Nephron (organoid): Measurements from ENCODE around the gene ZNF423.

Source experiments
- H3K27ac Mint-ChIP-seq, 3 experiments: 2 replicates each; pipeline ENCODE4 v1.8.0; 2020; ENCODE audit warnings: mixed read lengths in 3 of 3, mild to moderate bottlenecking in 2 of 3, moderate library complexity in 1 of 3
- H3K27me3 Mint-ChIP-seq: 2 replicates; pipeline ENCODE4 v1.8.0; 2021; ENCODE audit warnings: low read depth, mild to moderate bottlenecking, moderate library complexity, mixed read lengths
- H3K36me3 Mint-ChIP-seq: 2 replicates; pipeline ENCODE4 v1.8.0; 2020; ENCODE audit warnings: low read depth, mixed read lengths
- H3K4me1 Mint-ChIP-seq: 2 replicates; pipeline ENCODE4 v1.8.0; 2020; ENCODE audit warnings: mixed read lengths
- H3K4me3 Mint-ChIP-seq, 3 experiments: 2 replicates each; pipeline ENCODE4 v1.8.0; 2020; ENCODE audit warnings: mild to moderate bottlenecking in 3 of 3, mixed read lengths in 3 of 3, moderate library complexity in 2 of 3
- H3K9me3 Mint-ChIP-seq: 2 replicates; pipeline ENCODE4 v1.8.0; 2020; ENCODE audit warnings: mixed read lengths
- TF ChIP-seq, protein P1 (sequence below), 3 experiments: fragments of 200-600 bp; sonication (generic); IDR thresholded peaks; one replicate each; pipeline ENCODE4 v1.5.0; 2021; ENCODE audit warnings: antibody characterized with exemption in 3 of 3; ENCODE audit not compliant: unreplicated experiment in 3 of 3

The ZNF423 gene

DNA sequence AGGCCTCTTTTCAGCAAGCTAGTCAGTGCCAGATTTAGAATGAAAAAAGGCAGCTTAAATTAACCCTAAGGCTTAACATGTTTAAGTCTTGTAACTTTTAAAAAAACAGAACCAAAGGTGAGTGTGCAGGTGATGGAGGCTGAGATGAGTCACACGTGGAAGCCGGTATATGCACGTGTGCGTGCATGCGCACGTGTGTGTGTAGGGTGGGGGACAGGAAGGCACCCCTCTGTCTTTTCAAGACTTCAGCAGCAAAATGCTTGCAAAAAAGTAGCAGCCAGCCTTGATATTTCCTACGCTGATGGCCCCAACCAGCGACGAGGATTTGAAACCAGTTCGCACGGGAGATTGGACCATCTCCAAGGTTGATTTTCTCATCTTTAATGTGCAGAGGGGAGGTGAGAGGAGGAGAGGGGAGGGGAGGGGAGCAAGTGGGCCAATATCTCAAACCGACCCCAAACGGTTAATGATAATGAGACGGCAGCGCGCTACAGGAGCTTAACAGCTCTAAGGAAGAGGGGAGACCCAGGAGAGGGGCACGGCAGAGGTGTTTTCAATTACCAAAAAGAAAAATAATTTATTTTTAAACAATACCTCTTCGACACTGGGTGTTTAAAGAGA is 154.7 kb downstream of the ZNF423 start:
- peaks cover 4% of the 10 kb centered on the region for H3K36me3 Mint-ChIP-seq
- peak overlapping the region; percentile 93 to 98 (median 98) for H3K27ac Mint-ChIP-seq
- H3K4me1 Mint-ChIP-seq, result peaks cover 93% of the 10 kb centered on the region
- peak overlapping the region; percentile 68 to 81 (median 75) for H3K4me3 Mint-ChIP-seq
- TF ChIP-seq, protein P1, sequence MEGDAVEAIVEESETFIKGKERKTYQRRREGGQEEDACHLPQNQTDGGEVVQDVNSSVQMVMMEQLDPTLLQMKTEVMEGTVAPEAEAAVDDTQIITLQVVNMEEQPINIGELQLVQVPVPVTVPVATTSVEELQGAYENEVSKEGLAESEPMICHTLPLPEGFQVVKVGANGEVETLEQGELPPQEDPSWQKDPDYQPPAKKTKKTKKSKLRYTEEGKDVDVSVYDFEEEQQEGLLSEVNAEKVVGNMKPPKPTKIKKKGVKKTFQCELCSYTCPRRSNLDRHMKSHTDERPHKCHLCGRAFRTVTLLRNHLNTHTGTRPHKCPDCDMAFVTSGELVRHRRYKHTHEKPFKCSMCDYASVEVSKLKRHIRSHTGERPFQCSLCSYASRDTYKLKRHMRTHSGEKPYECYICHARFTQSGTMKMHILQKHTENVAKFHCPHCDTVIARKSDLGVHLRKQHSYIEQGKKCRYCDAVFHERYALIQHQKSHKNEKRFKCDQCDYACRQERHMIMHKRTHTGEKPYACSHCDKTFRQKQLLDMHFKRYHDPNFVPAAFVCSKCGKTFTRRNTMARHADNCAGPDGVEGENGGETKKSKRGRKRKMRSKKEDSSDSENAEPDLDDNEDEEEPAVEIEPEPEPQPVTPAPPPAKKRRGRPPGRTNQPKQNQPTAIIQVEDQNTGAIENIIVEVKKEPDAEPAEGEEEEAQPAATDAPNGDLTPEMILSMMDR (IDR thresholded peaks at IDR 0.05; ENCODE audit: unreplicated experiment in 3 of 3), result no peak
- no peaks in the 10 kb centered on the region for H3K27me3 Mint-ChIP-seq
- H3K9me3 Mint-ChIP-seq, result no peaks in the 10 kb centered on the region

DNA sequence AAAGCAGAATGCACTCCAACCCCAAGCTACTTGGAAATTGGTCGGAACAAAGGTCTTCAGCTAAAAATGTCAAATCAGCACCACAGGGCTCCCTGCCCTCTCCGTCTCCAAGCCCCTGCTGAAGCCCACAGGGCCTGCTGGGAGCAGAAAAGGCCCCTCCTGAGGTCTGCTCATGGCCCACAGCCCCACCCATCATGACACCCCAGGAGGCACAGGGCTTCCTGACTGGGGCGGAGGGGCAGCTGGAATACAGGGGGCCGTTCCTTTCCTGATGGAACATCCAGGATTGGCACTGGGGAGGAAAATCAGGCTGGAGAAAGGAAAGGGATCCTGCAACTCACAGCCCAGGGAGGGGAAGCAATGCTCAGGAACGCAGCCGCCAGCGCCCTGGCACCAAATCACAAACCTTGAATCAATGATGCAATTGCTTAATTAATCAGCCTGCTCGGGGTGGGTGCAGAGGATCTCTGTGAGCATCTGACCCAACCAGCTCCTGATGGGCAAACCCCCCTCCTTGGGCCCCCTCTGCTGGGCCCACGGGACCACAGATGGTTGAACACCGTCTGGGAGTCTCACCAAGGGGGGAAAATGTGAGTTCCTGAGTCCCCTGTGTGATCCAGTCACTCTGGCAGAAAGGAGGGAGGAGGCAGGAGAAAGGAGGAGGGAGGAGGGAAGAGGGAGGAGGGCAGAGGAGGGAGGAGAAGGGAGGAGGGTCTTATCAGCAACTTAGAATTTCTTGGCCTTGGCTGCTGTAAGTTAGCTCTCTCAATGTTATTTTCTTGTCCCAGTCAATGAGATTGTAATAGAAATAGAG is 155.5 kb downstream of the ZNF423 start:
- TF ChIP-seq, protein P1 (IDR thresholded peaks at IDR 0.05; ENCODE audit: unreplicated experiment in 3 of 3), result no peak
- H3K27me3 Mint-ChIP-seq, result no peaks in the 10 kb centered on the region
- peak overlapping the region; percentile 93 to 98 (median 98) for H3K27ac Mint-ChIP-seq

DNA sequence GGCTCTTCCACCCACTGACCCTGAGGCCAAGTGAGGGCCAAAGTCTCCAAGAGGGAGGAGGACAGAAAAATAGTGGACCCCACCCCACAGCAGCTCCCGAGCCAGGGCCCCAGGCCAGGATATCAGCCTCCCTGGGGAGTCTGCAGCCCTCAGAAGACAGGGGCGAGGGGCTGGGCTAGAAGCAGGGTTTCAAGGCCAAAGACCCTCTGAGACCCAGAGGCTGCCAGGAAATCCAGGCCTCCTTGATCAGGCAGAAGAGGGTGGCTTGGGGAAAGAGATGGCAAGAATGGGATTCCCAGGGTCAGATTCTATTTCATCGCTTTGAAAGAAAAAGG is 156.1 kb downstream of the ZNF423 start:
- H3K36me3 Mint-ChIP-seq, result no peaks in the 10 kb centered on the region
- TF ChIP-seq, protein P1 (IDR thresholded peaks at IDR 0.05; ENCODE audit: unreplicated experiment in 3 of 3), result no peak
- no peaks in the 10 kb centered on the region for H3K27me3 Mint-ChIP-seq
- H3K4me1 Mint-ChIP-seq, result peaks cover 86% of the 10 kb centered on the region
- H3K27ac Mint-ChIP-seq, result peak overlapping the region; percentile 93 to 98 (median 98)
- no peaks in the 10 kb centered on the region for H3K9me3 Mint-ChIP-seq
- peak overlapping the region; percentile 64 to 75 (median 68) for H3K4me3 Mint-ChIP-seq

More for the DNA sequence above, 155.5 kb downstream of the ZNF423 start:
- Mint-ChIP-seq H3K4me3 (peak overlapping the region; percentile 68 to 81 (median 75)), H3K4me1 (peaks cover 92% of the 10 kb centered on the region), H3K9me3 (no peaks in the 10 kb centered on the region), H3K36me3 (peaks cover 3% of the 10 kb centered on the region)

DNA sequence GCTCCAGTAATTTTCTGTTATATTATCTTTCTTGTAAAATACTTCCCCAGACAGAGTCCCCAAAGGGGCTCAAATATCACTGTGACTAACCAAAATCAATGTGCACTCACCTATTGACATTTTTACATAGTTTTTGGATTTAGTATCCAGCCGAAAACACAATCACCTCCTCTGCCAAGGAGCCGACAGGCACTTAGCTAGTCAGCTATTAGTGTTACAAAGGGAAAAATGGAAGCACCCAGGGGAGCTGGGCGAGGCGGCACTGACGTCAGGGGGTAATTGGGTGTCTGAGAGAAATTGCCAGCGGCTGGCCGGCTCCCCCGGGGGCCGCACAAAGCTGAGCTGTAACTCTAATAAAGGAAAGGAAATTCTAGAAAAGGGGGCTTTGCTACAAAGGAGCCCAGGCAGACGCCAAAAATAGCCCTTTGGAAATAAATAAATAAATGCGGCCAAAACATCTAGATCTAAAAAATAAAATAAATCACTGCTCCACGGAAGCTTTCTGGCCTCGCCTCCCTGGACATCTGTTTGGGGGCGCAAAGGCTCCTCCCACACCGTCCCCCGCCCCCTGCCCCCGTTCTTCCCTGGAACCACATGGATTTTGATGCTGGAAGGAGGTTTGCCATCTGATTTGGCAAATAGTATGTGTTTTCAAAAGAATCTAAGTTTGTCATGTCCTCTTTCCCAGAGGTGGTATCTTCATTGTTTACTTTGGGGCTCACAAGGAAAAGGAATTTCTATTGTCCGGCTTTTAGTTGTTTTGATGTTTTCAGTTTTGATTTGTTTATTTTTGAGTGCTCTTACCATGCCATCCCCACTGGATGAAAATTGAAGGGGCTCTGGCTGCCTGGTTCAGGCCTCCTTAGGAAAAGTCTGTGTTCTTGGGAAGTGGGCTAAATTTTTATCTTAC is 156.7 kb downstream of the ZNF423 start:
- peaks cover 88% of the 10 kb centered on the region for H3K4me1 Mint-ChIP-seq
- H3K27me3 Mint-ChIP-seq, result no peaks in the 10 kb centered on the region
- no peaks in the 10 kb centered on the region for H3K9me3 Mint-ChIP-seq
- H3K4me3 Mint-ChIP-seq, result peak overlapping the region; percentile 64 to 75 (median 68)
- peak overlapping the region; percentile 93 to 98 (median 98) for H3K27ac Mint-ChIP-seq
- no peaks in the 10 kb centered on the region for H3K36me3 Mint-ChIP-seq
- TF ChIP-seq, protein P1 (IDR thresholded peaks at IDR 0.05; ENCODE audit: unreplicated experiment in 3 of 3), result no peak

DNA sequence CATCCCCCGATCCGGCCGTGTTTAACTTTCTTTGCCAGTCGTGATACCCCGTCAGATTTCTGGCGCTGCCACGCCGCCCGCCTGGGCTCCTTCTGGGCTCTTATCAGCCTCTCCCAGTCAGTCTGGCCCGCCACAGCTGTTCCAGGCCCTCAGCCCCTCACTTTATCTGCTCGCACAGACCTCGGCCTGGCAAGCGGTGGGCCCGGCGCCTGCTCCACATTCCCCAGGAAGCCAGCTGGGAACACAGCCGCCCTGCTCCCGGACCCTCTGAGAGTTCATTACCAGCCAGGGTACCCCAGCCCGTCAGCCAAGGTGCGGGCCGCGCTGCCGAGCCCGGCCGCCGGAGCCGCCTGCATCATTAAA is 157.5 kb downstream of the ZNF423 start:
- Mint-ChIP-seq H3K9me3 (no peaks in the 10 kb centered on the region), H3K36me3 (no peaks in the 10 kb centered on the region), H3K4me1 (peaks cover 87% of the 10 kb centered on the region), H3K27ac (peak overlapping the region; percentile 93 to 98 (median 98)), H3K27me3 (no peaks in the 10 kb centered on the region), H3K4me3 (peak overlapping the region; percentile 64 to 75 (median 68))
- TF ChIP-seq, protein P1 (IDR thresholded peaks at IDR 0.05; ENCODE audit: unreplicated experiment in 3 of 3), result no peak
